Activated CD4-positive, alpha-beta T cell treated with anti-CD3 and anti-CD28 coated beads for 36 hours (primary cell): Measurements from ENCODE around the gene DCTD. TPM values are rescaled to one million over a fixed set of nuclear protein-coding genes. Genes with fewer than 3 reads are reported as not detected.

Experiments used
- ATAC-seq: fragments of 200-7000 bp; cut with Tn5 transposase; one replicate; pipeline ENCODE4 v1.10.0; 2021; ENCODE audit warnings: mild to moderate bottlenecking, moderate library complexity
- CTCF ChIA-PET: fragments of 350-600 bp; sonication (Branson Sonifier 250); formaldehyde crosslinking; loops from one replicate; lab custom pipeline; 2021; ENCODE audit warnings: antibody characterized with exemption; lab: Charles Lee
- POLR2A ChIA-PET: fragments of 350-600 bp; sonication (Branson Sonifier 250); formaldehyde crosslinking; loops from one replicate; lab custom pipeline; 2021; ENCODE audit warnings: antibody characterized with exemption, inconsistent platforms; lab: Charles Lee
- DNase-seq: peaks from one replicate; pipeline ENCODE4 v3.0.0-alpha.2; 2020
- H3K27ac Mint-ChIP-seq: one replicate; pipeline ENCODE4 v1.8.0; 2021; ENCODE audit warnings: mixed read lengths
- H3K27me3 Mint-ChIP-seq: one replicate; pipeline ENCODE4 v1.8.0; 2021; ENCODE audit warnings: mixed read lengths
- H3K36me3 Mint-ChIP-seq: one replicate; pipeline ENCODE4 v1.8.0; 2021; ENCODE audit warnings: low read depth, mixed read lengths
- H3K4me1 Mint-ChIP-seq: one replicate; pipeline ENCODE4 v1.8.0; 2021; ENCODE audit warnings: mixed read lengths
- H3K4me3 Mint-ChIP-seq: one replicate; pipeline ENCODE4 v1.8.0; 2021; ENCODE audit warnings: mild to moderate bottlenecking, moderate library complexity, mixed read lengths
- H3K9me3 Mint-ChIP-seq: one replicate; pipeline ENCODE4 v1.8.0; 2021; ENCODE audit warnings: low read depth, mixed read lengths
- intact Hi-C, 2 experiments: fragments of 100-400 bp; cut with DNase I in 1 of 2; cut with micrococcal nuclease in 1 of 2; formaldehyde crosslinking; loops; one replicate each; pipeline versions ENCODE4 v1.14.2 to v1.15.1; 2022 to 2024; cut with DNase I, micrococcal nuclease
- total RNA-seq, 2 experiments: library from RNA; stranded (reverse); gene quantifications; one replicate each; pipeline ENCODE4 v1.2.3, GENCODE V29; 2021

Gene DCTD
- total RNA-seq, 2 experiments from 2014 or later, result 119 to 128 TPM

GRCh38 chr4:182866746-182867145 lies 50.4 kb downstream of the DCTD start:
- no peak for DNase-seq
- Mint-ChIP-seq H3K4me3 (no peak overlapping the region), H3K36me3 (no peaks in the 10 kb centered on the region), H3K9me3 (no peaks in the 10 kb centered on the region), H3K27ac (no peak overlapping the region), H3K27me3 (no peaks in the 10 kb centered on the region), H3K4me1 (no peaks in the 10 kb centered on the region)
- intact Hi-C loops, result no loop called here
- ChIA-PET CTCF (no interaction called here), POLR2A (no interaction called here)
- ATAC-seq, result no peak

- ChIA-PET POLR2A (no interaction called here), CTCF (no interaction called here)
- Mint-ChIP-seq H3K27me3 (no peaks in the 10 kb centered on the region), H3K4me3 (no peak overlapping the region), H3K27ac (no peak overlapping the region), H3K36me3 (peaks cover 3% of the 10 kb centered on the region), H3K9me3 (peaks cover 2% of the 10 kb centered on the region), H3K4me1 (no peaks in the 10 kb centered on the region)
- DNase-seq (no peak), ATAC-seq (no peak)
- intact Hi-C loops, result no loop called here
Observed at GRCh38 chr4:182863501-182863900, 53.7 kb downstream of the DCTD start.

- no peak for DNase-seq
- Mint-ChIP-seq H3K27ac (no peak overlapping the region), H3K27me3 (no peaks in the 10 kb centered on the region), H3K36me3 (peaks cover 4% of the 10 kb centered on the region), H3K4me3 (no peak overlapping the region), H3K9me3 (peaks cover 2% of the 10 kb centered on the region), H3K4me1 (no peaks in the 10 kb centered on the region)
- intact Hi-C loops, result no loop called here
- CTCF ChIA-PET, result no interaction called here
- no peak for ATAC-seq
- POLR2A ChIA-PET, result no interaction called here
Observed at GRCh38 chr4:182862921-182863320, 54.3 kb downstream of the DCTD start.

- Mint-ChIP-seq H3K27ac (no peak overlapping the region), H3K4me3 (no peak overlapping the region), H3K27me3 (no peaks in the 10 kb centered on the region), H3K36me3 (peaks cover 4% of the 10 kb centered on the region), H3K4me1 (no peaks in the 10 kb centered on the region), H3K9me3 (peaks cover 2% of the 10 kb centered on the region)
- POLR2A ChIA-PET, result no interaction called here
- intact Hi-C loops, result no loop called here
- CTCF ChIA-PET, result interaction anchor here (0.7 kb wide), 1 partner anchor 29 kb away, joined by 3 read pairs; no protein-coding TSS in a partner anchor
- ATAC-seq (no peak), DNase-seq (no peak)
Observed at GRCh38 chr4:182862141-182862875, 54.9 kb downstream of the DCTD start.

DNA sequence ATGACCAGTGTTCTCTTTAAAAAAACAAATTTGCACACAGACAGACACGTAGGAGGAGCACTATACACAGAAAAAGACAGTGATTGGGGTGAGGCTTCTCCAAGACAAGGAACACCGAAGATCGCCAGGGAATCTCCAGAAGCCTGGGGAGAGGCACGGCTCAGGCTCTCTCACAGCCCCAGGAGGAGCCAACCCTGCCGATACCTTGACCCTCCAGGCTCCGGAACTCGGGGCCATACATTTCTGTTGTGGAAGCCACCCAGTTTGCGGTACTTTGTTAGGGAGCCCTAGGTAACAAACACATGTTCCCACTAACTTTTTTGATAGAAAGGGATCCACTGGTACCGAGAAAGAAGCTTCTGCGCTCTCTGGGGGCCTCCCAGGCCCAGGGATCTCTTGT lies 55.8 kb downstream of the DCTD start:
- POLR2A ChIA-PET, result no interaction called here
- H3K9me3 Mint-ChIP-seq, result peaks cover 2% of the 10 kb centered on the region
- H3K4me1 Mint-ChIP-seq, result no peaks in the 10 kb centered on the region
- H3K27me3 Mint-ChIP-seq, result no peaks in the 10 kb centered on the region
- no peak overlapping the region for H3K27ac Mint-ChIP-seq
- H3K4me3 Mint-ChIP-seq, result no peak overlapping the region
- intact Hi-C loops, result no loop called here
- no peak for ATAC-seq
- CTCF ChIA-PET, result interaction anchor here (0.7 kb wide), 1 partner anchor 30 kb away, joined by 3 read pairs; no protein-coding TSS in a partner anchor
- DNase-seq, result no peak
- peaks cover 4% of the 10 kb centered on the region for H3K36me3 Mint-ChIP-seq

DNA sequence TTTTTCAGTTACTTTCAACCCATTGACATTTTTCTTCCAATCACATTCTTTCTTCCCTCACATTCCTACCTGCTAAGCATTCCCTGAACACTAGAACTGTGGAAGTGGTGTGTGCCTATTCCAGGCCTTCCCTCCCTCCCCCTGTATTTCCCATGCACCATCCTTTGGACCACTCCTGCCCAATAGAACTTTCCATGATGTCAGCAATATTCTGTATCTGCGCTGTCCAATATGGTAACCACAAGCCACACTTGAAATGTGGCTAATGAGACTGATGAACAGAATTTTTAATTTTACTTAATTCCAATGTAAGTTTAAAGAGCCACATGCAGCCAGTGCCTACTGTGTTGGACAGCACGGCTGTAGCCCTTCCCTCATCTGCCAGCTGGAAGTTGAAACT lies 57.5 kb downstream of the DCTD start:
- intact Hi-C loops, result no loop called here
- Mint-ChIP-seq H3K4me1 (no peaks in the 10 kb centered on the region), H3K36me3 (peaks cover 4% of the 10 kb centered on the region), H3K27me3 (no peaks in the 10 kb centered on the region), H3K9me3 (peaks cover 2% of the 10 kb centered on the region), H3K4me3 (no peak overlapping the region), H3K27ac (no peak overlapping the region)
- POLR2A ChIA-PET, result no interaction called here
- DNase-seq, result no peak
- CTCF ChIA-PET, result interaction anchor here (1.4 kb wide), 1 partner anchor 79 kb away, joined by 4 read pairs; no protein-coding TSS in a partner anchor
- ATAC-seq, result no peak

DNA sequence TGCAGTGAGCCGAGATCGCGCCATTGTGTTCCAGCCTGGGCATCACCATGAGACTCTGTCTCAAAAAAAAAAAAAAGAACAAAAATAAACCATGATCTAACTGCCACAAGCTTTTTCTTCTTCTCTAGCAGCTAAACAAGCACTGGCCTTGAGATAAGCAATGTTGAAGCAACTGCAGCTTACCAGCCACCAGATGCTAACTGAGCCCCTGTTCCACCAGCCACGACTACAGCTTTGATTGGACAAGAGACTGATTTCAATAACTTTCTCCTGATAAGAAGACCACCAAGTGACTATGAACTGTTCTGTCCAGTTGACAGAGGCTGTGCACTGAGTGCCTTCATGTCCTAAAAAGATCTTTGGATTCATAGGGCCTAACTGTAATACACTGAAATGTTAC lies 58.5 kb downstream of the DCTD start:
- no peaks in the 10 kb centered on the region for H3K27me3 Mint-ChIP-seq
- DNase-seq (no peak), ATAC-seq (no peak)
- peaks cover 5% of the 10 kb centered on the region for H3K9me3 Mint-ChIP-seq
- POLR2A ChIA-PET, result no interaction called here
- H3K36me3 Mint-ChIP-seq, result peaks cover 4% of the 10 kb centered on the region
- no peak overlapping the region for H3K27ac Mint-ChIP-seq
- no peaks in the 10 kb centered on the region for H3K4me1 Mint-ChIP-seq
- H3K4me3 Mint-ChIP-seq, result no peak overlapping the region
- intact Hi-C loops, result no loop called here
- CTCF ChIA-PET, result interaction anchor here (1.4 kb wide), 1 partner anchor 80 kb away, joined by 4 read pairs; no protein-coding TSS in a partner anchor

- ChIA-PET CTCF (interaction anchor here (0.7 kb wide), 1 partner anchor 216 kb away, joined by 3 read pairs; no protein-coding TSS in a partner anchor), POLR2A (no interaction called here)
- peaks cover 5% of the 10 kb centered on the region for H3K9me3 Mint-ChIP-seq
- no peaks in the 10 kb centered on the region for H3K4me1 Mint-ChIP-seq
- H3K4me3 Mint-ChIP-seq, result no peak overlapping the region
- no peaks in the 10 kb centered on the region for H3K27me3 Mint-ChIP-seq
- DNase-seq (no peak), ATAC-seq (no peak)
- H3K27ac Mint-ChIP-seq, result no peak overlapping the region
- intact Hi-C loops, result no loop called here
- H3K36me3 Mint-ChIP-seq, result peaks cover 4% of the 10 kb centered on the region
Observed at GRCh38 chr4:182856862-182857261, 60.3 kb downstream of the DCTD start.

- no peak for ATAC-seq
- Mint-ChIP-seq H3K9me3 (peaks cover 3% of the 10 kb centered on the region), H3K27me3 (no peaks in the 10 kb centered on the region), H3K27ac (no peak overlapping the region), H3K36me3 (peaks cover 4% of the 10 kb centered on the region), H3K4me1 (no peaks in the 10 kb centered on the region), H3K4me3 (no peak overlapping the region)
- intact Hi-C loops, result no loop called here
- ChIA-PET CTCF (no interaction called here), POLR2A (no interaction called here)
- DNase-seq, result no peak
Observed at GRCh38 chr4:182855877-182856276, 61.3 kb downstream of the DCTD start.

GRCh38 chr4:182855312-182855711 lies 61.9 kb downstream of the DCTD start:
- Mint-ChIP-seq H3K4me3 (no peak overlapping the region), H3K9me3 (peaks cover 3% of the 10 kb centered on the region), H3K27me3 (no peaks in the 10 kb centered on the region), H3K4me1 (no peaks in the 10 kb centered on the region), H3K36me3 (peaks cover 4% of the 10 kb centered on the region), H3K27ac (no peak overlapping the region)
- CTCF ChIA-PET, result no interaction called here
- no peak for ATAC-seq
- DNase-seq, result no peak
- POLR2A ChIA-PET, result no interaction called here
- intact Hi-C loops, result no loop called here

DNA sequence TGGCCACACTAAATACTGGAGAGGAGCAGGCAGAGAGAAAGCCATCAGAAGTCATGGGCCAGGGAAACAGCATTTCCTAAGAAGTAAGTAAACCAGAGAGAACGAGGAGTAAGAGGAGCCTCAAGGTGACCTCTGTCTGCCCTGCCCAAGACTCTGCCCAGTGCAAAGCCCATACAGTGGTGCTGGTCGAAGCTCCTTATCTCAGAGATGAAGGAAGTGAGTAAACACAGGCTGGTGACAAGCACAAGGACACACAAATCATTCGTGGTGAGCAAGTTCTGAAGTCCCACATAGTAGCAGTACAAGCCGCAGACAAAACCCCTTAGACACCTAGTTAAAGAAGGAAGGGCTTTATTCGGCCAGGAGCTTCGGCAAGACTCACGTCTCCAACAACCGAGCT lies 62.7 kb downstream of the DCTD start:
- Mint-ChIP-seq H3K27me3 (no peaks in the 10 kb centered on the region), H3K4me1 (no peaks in the 10 kb centered on the region), H3K4me3 (no peak overlapping the region), H3K9me3 (peaks cover 3% of the 10 kb centered on the region), H3K27ac (no peak overlapping the region), H3K36me3 (peaks cover 1% of the 10 kb centered on the region)
- intact Hi-C loops, result no loop called here
- ATAC-seq (no peak), DNase-seq (no peak)
- ChIA-PET POLR2A (no interaction called here), CTCF (no interaction called here)

DNA sequence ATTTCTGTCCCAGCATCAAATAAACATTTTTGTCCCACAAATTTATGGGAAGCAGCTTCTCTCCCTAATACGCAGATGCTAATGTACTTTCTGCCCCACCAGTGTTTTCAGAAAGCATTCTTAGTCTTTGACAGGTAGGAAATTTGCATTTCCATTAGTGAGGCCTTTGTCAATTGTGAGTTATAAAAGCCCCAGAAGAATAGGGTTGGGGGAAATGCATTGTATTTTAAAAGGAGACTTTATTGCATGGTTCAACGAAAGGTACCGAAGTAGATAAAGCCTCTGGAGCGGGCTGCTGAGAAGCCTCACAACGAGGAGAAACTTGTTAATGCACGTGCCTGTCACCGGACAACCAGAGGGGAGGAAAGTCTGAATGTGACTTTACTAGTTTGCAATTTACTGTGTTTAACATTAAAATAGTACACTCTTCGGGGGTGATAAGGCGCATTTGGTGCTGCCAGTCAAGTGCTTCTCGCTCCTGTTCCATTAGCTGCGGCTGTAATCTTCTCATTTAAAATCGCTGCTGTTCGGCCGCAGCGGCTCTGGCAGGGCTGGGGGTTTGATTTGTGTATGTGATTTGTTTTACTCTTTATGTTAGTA lies 63.4 kb downstream of the DCTD start:
- intact Hi-C loops, result no loop called here
- Mint-ChIP-seq H3K27me3 (no peaks in the 10 kb centered on the region), H3K36me3 (peaks cover 1% of the 10 kb centered on the region), H3K4me3 (no peak overlapping the region), H3K9me3 (peaks cover 3% of the 10 kb centered on the region), H3K4me1 (no peaks in the 10 kb centered on the region), H3K27ac (no peak overlapping the region)
- DNase-seq, result no peak
- ChIA-PET CTCF (no interaction called here), POLR2A (no interaction called here)
- no peak for ATAC-seq
